ENCODE results near the gene ST7. TPM values are rescaled to one million over a fixed set of nuclear protein-coding genes. Genes with fewer than 3 reads are reported as not detected.

ST7 gene
- total RNA-seq, 1 experiment from 2014 or later, result 12.9 TPM

DNA sequence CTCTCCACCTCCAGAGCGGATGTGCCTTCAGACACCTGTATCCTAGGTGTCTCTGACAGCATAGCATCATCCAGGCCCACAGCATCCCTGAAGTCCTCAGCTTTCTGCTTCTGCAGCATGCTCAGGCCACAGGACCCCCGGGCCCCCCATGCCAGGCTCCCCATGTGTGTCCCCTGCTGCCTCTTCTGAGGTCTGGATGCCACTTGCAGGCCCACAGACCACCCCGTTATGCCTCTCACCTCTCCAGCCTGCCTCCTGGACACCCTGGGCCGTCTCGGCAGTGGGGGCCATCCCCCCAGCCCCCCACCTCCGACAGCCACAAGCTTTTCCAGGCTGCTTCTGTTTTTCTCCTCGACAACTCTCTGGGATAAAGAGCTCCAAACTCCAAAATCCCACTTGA lies 285.2 kb downstream of the ST7 start:
- Histone ChIP-seq H3K79me2 (ENCODE audit: insufficient read depth, low read length) (no peaks in the 10 kb centered on the region), H2BK120ac (ENCODE audit: low read depth, low read length, poor library complexity, severe bottlenecking) (no peak overlapping the region), H3K4me1 (ENCODE audit: insufficient read depth, low read length) (no peaks in the 10 kb centered on the region), H2BK15ac (ENCODE audit: low read depth, low read length) (no peak overlapping the region), H3K4me2 (ENCODE audit: insufficient read depth, insufficient read length, low read length) (no peak overlapping the region), H2AK5ac (ENCODE audit: insufficient read length, low read length) (no peak overlapping the region), H3K18ac (ENCODE audit: insufficient read length, low read depth, low read length) (no peak overlapping the region), H3K14ac (ENCODE audit: insufficient read depth, low read length) (no peak overlapping the region), H2BK5ac (ENCODE audit: insufficient read length, low read length) (no peak overlapping the region), H4K8ac (replicated peaks; ENCODE audit: insufficient read length, low read depth, low read length) (no peak overlapping the region), H3T11ph (ENCODE audit: low read length) (no peak overlapping the region), H4K91ac (ENCODE audit: insufficient read length, low read depth, low read length) (no peak overlapping the region), H3K23ac (ENCODE audit: insufficient read length, low read depth, low read length) (no peak overlapping the region), H3K9ac (ENCODE audit: extremely low read depth, insufficient read length, low read length) (no peak overlapping the region), H2BK20ac (ENCODE audit: low read depth, low read length, poor library complexity, severe bottlenecking) (no peak overlapping the region), H3K79me1 (ENCODE audit: insufficient read depth, low read depth, low read length, poor library complexity, severe bottlenecking) (no peaks in the 10 kb centered on the region), H2BK12ac (ENCODE audit: insufficient read length, low read depth, low read length) (no peak overlapping the region), H3K4ac (ENCODE audit: low read depth, low read length) (no peak overlapping the region), H3K27ac (ENCODE audit: insufficient read length, low read depth, low read length) (no peak overlapping the region), H4K5ac (ENCODE audit: insufficient read length, low read depth, low read length) (no peak overlapping the region), H3K9me3 (ENCODE audit: control insufficient read depth, low read depth, low read length) (no peaks in the 10 kb centered on the region), H3K23me2 (ENCODE audit: insufficient read length, low read depth, low read length, poor library complexity, severe bottlenecking) (no peaks in the 10 kb centered on the region), H3K56ac (ENCODE audit: insufficient read length, low read depth, low read length) (no peak overlapping the region), H2AFZ (ENCODE audit: low read length) (no peak overlapping the region), H3K27me3 (ENCODE audit: insufficient read depth, low read length) (no peaks in the 10 kb centered on the region), H4K20me1 (ENCODE audit: control insufficient read depth, insufficient read depth, insufficient read length) (no peaks in the 10 kb centered on the region)
- no peak overlapping the region for H3K27ac Mint-ChIP-seq
- no peaks in the 10 kb centered on the region; a peak in 1 of 7 replicates for H3K36me3 Mint-ChIP-seq (ENCODE audit: insufficient read depth in 1 of 3, low read depth in 3 of 3)
- no peaks in the 10 kb centered on the region; the same call in none of the 2 replicates for H3K27me3 Mint-ChIP-seq (ENCODE audit: low read depth)
- peaks cover 0 to 5% of the 10 kb centered on the region in 2 experiments; a peak in 1 of 5 replicates for H3K9me3 Mint-ChIP-seq
- DNase-seq, result no peak
- TF ChIP-seq, protein P1, sequence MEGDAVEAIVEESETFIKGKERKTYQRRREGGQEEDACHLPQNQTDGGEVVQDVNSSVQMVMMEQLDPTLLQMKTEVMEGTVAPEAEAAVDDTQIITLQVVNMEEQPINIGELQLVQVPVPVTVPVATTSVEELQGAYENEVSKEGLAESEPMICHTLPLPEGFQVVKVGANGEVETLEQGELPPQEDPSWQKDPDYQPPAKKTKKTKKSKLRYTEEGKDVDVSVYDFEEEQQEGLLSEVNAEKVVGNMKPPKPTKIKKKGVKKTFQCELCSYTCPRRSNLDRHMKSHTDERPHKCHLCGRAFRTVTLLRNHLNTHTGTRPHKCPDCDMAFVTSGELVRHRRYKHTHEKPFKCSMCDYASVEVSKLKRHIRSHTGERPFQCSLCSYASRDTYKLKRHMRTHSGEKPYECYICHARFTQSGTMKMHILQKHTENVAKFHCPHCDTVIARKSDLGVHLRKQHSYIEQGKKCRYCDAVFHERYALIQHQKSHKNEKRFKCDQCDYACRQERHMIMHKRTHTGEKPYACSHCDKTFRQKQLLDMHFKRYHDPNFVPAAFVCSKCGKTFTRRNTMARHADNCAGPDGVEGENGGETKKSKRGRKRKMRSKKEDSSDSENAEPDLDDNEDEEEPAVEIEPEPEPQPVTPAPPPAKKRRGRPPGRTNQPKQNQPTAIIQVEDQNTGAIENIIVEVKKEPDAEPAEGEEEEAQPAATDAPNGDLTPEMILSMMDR (conservative IDR thresholded peaks at IDR 0.05), result no peak
- no CpG with 5 or more reads among the region's 7 CpGs for WGBS (ENCODE audit: extremely low coverage, insufficient read length, low lambda C conversion rate)
- no peak overlapping the region for H3K4me3 Mint-ChIP-seq
- no peaks in the 10 kb centered on the region for H3K4me1 Mint-ChIP-seq
